ENCODE data around the gene WWOX. TPM values are rescaled to one million over a fixed set of nuclear protein-coding genes. Genes with fewer than 3 reads are reported as not detected.

Gene WWOX
- total RNA-seq, 1 donor from 2014 or later: 7.3 TPM

GRCh38 chr16:78254841-78255240 is 155.4 kb downstream of the WWOX start:
- no peak overlapping the region for H3K9ac ChIP-seq (ENCODE audit: low read length)
- DNase-seq (ENCODE audit: low read depth) (no peak), FAIRE-seq (no peak)
- Mint-ChIP-seq H3K27ac (ENCODE audit: unreplicated experiment) (no peak overlapping the region), H3K9me3 (ENCODE audit: unreplicated experiment) (peaks cover 3% of the 10 kb centered on the region), H3K4me1 (ENCODE audit: low read depth, unreplicated experiment) (peaks cover 12% of the 10 kb centered on the region), H3K36me3 (ENCODE audit: low read depth, unreplicated experiment) (peaks cover 2% of the 10 kb centered on the region), H3K27me3 (ENCODE audit: low read depth, unreplicated experiment) (no peaks in the 10 kb centered on the region), H3K4me3 (ENCODE audit: unreplicated experiment) (no peak overlapping the region)
- H3K27me3 ChIP-seq (ENCODE audit: insufficient read depth, low read length): no peaks in the 10 kb centered on the region
- no peaks in the 10 kb centered on the region for H4K20me1 ChIP-seq (ENCODE audit: insufficient read depth, low read length)
- H3K4me3 ChIP-seq (ENCODE audit: insufficient read depth, low read depth, low read length): no peak overlapping the region
- no peak overlapping the region for H2AFZ ChIP-seq (ENCODE audit: low read depth, low read length)
- no peaks in the 10 kb centered on the region for H3K79me2 ChIP-seq (ENCODE audit: insufficient read depth, low read length)
- H3K9me3 ChIP-seq (ENCODE audit: insufficient read depth, low read depth, low read length): no peaks in the 10 kb centered on the region
- no peaks in the 10 kb centered on the region for H3K4me1 ChIP-seq (ENCODE audit: insufficient read depth, low read length)
- no peak overlapping the region for H3K27ac ChIP-seq (ENCODE audit: low read depth, low read length)
- no peaks in the 10 kb centered on the region for H3K36me3 ChIP-seq (ENCODE audit: insufficient read depth, low read length)
- H3K4me2 ChIP-seq (ENCODE audit: low read length): no peak overlapping the region
- TF ChIP-seq CTCF (IDR thresholded peaks at IDR 0.05; ENCODE audit: insufficient read depth, low read depth, low read length): no peak
- no peak for TF ChIP-seq EZH2 (IDR thresholded peaks at IDR 0.05; ENCODE audit: insufficient read depth, low read length)

- H3K27me3 Mint-ChIP-seq (ENCODE audit: low read depth, unreplicated experiment): no peaks in the 10 kb centered on the region
- no peaks in the 10 kb centered on the region for H3K79me2 ChIP-seq (ENCODE audit: insufficient read depth, low read length)
- no peak for FAIRE-seq
- no peak overlapping the region for H3K4me3 Mint-ChIP-seq (ENCODE audit: unreplicated experiment)
- TF ChIP-seq EZH2 (IDR thresholded peaks at IDR 0.05; ENCODE audit: insufficient read depth, low read length) (no peak), CTCF (IDR thresholded peaks at IDR 0.05; ENCODE audit: insufficient read depth, low read depth, low read length) (no peak)
- H3K36me3 ChIP-seq (ENCODE audit: insufficient read depth, low read length): no peaks in the 10 kb centered on the region
- H3K27me3 ChIP-seq (ENCODE audit: insufficient read depth, low read length): no peaks in the 10 kb centered on the region
- H3K4me1 Mint-ChIP-seq (ENCODE audit: low read depth, unreplicated experiment): peaks cover 12% of the 10 kb centered on the region
- peak overlapping the region; percentile 16 for H3K4me2 ChIP-seq (ENCODE audit: low read length)
- H3K9ac ChIP-seq (ENCODE audit: low read length): no peak overlapping the region
- H3K27ac ChIP-seq (ENCODE audit: low read depth, low read length): no peak overlapping the region
- H3K4me3 ChIP-seq (ENCODE audit: insufficient read depth, low read depth, low read length): no peak overlapping the region
- no peaks in the 10 kb centered on the region for H3K9me3 ChIP-seq (ENCODE audit: insufficient read depth, low read depth, low read length)
- no peak overlapping the region for H3K27ac Mint-ChIP-seq (ENCODE audit: unreplicated experiment)
- no peak overlapping the region for H2AFZ ChIP-seq (ENCODE audit: low read depth, low read length)
- H4K20me1 ChIP-seq (ENCODE audit: insufficient read depth, low read length): no peaks in the 10 kb centered on the region
- peaks cover 2% of the 10 kb centered on the region for H3K36me3 Mint-ChIP-seq (ENCODE audit: low read depth, unreplicated experiment)
- no peak for DNase-seq (ENCODE audit: low read depth)
- no peaks in the 10 kb centered on the region for H3K4me1 ChIP-seq (ENCODE audit: insufficient read depth, low read length)
- peaks cover 3% of the 10 kb centered on the region for H3K9me3 Mint-ChIP-seq (ENCODE audit: unreplicated experiment)
Measured at GRCh38 chr16:78256686-78257375, 157.4 kb downstream of the WWOX start.

- Mint-ChIP-seq H3K9me3 (ENCODE audit: unreplicated experiment) (peaks cover 3% of the 10 kb centered on the region), H3K27ac (ENCODE audit: unreplicated experiment) (no peak overlapping the region), H3K27me3 (ENCODE audit: low read depth, unreplicated experiment) (no peaks in the 10 kb centered on the region), H3K36me3 (ENCODE audit: low read depth, unreplicated experiment) (peaks cover 2% of the 10 kb centered on the region), H3K4me1 (ENCODE audit: low read depth, unreplicated experiment) (peaks cover 12% of the 10 kb centered on the region), H3K4me3 (ENCODE audit: unreplicated experiment) (no peak overlapping the region)
- Histone ChIP-seq H3K4me1 (ENCODE audit: insufficient read depth, low read length) (no peaks in the 10 kb centered on the region), H4K20me1 (ENCODE audit: insufficient read depth, low read length) (no peaks in the 10 kb centered on the region), H3K79me2 (ENCODE audit: insufficient read depth, low read length) (no peaks in the 10 kb centered on the region), H3K27ac (ENCODE audit: low read depth, low read length) (no peak overlapping the region), H3K27me3 (ENCODE audit: insufficient read depth, low read length) (no peaks in the 10 kb centered on the region), H3K4me2 (ENCODE audit: low read length) (peak overlapping the region; percentile 16), H3K9ac (ENCODE audit: low read length) (no peak overlapping the region), H2AFZ (ENCODE audit: low read depth, low read length) (no peak overlapping the region), H3K9me3 (ENCODE audit: insufficient read depth, low read depth, low read length) (no peaks in the 10 kb centered on the region), H3K36me3 (ENCODE audit: insufficient read depth, low read length) (no peaks in the 10 kb centered on the region), H3K4me3 (ENCODE audit: insufficient read depth, low read depth, low read length) (no peak overlapping the region)
- TF ChIP-seq EZH2 (IDR thresholded peaks at IDR 0.05; ENCODE audit: insufficient read depth, low read length) (no peak), CTCF (IDR thresholded peaks at IDR 0.05; ENCODE audit: insufficient read depth, low read depth, low read length) (no peak)
- FAIRE-seq (no peak), DNase-seq (ENCODE audit: low read depth) (no peak)
Measured at GRCh38 chr16:78257376-78257728, 157.9 kb downstream of the WWOX start.
